PFSK-1 (cell line): ENCODE measurements around the gene GOLGA5.

ENCODE experiments used
- FOXP2 ChIP-seq: optimal IDR thresholded peaks from 2 replicates; pipeline ENCODE3; 2011; ENCODE audit warnings: borderline replicate concordance, control low read depth, inconsistent platforms; ENCODE audit not compliant: insufficient read depth; ENCODE audit errors: extremely low read length, extremely low read depth
- POLR2AphosphoS5 ChIP-seq: IDR thresholded peaks from 2 replicates; pipeline ENCODE4 v1.6.1; 2012; ENCODE audit warnings: low read depth, mild to moderate bottlenecking, control low read depth, low read length, moderate library complexity
- SIN3A ChIP-seq: IDR thresholded peaks from 2 replicates; pipeline ENCODE4 v1.6.1; 2012; ENCODE audit warnings: mild to moderate bottlenecking, low read length, moderate library complexity, borderline replicate concordance; ENCODE audit not compliant: insufficient read depth
- TAF1 ChIP-seq: IDR thresholded peaks from 2 replicates; pipeline ENCODE4 v1.6.1; 2012; ENCODE audit warnings: low read length, control low read depth, borderline replicate concordance; ENCODE audit not compliant: insufficient read depth
- TF ChIP-seq, protein P1 (sequence below), 2 experiments: IDR thresholded peaks; 2 replicates each; pipeline versions ENCODE4 v1.6.1 to v1.8.0; 2011 to 2012; ENCODE audit warnings: low read depth in 2 of 2, low read length in 2 of 2, control low read depth in 1 of 2, inconsistent platforms in 1 of 2, mild to moderate bottlenecking in 1 of 2, moderate library complexity in 1 of 2; ENCODE audit not compliant: insufficient read depth in 1 of 2

Gene GOLGA5

GRCh38 chr14:92774572-92774971 is 19.5 kb upstream of the GOLGA5 start:
- TF ChIP-seq TAF1 (no peak), FOXP2 (no peak), SIN3A (no peak), POLR2AphosphoS5 (no peak)
- TF ChIP-seq, protein P1, sequence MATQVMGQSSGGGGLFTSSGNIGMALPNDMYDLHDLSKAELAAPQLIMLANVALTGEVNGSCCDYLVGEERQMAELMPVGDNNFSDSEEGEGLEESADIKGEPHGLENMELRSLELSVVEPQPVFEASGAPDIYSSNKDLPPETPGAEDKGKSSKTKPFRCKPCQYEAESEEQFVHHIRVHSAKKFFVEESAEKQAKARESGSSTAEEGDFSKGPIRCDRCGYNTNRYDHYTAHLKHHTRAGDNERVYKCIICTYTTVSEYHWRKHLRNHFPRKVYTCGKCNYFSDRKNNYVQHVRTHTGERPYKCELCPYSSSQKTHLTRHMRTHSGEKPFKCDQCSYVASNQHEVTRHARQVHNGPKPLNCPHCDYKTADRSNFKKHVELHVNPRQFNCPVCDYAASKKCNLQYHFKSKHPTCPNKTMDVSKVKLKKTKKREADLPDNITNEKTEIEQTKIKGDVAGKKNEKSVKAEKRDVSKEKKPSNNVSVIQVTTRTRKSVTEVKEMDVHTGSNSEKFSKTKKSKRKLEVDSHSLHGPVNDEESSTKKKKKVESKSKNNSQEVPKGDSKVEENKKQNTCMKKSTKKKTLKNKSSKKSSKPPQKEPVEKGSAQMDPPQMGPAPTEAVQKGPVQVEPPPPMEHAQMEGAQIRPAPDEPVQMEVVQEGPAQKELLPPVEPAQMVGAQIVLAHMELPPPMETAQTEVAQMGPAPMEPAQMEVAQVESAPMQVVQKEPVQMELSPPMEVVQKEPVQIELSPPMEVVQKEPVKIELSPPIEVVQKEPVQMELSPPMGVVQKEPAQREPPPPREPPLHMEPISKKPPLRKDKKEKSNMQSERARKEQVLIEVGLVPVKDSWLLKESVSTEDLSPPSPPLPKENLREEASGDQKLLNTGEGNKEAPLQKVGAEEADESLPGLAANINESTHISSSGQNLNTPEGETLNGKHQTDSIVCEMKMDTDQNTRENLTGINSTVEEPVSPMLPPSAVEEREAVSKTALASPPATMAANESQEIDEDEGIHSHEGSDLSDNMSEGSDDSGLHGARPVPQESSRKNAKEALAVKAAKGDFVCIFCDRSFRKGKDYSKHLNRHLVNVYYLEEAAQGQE (IDR thresholded peaks at IDR 0.05; ENCODE audit: insufficient read depth in 1 of 2, low read depth in 2 of 2, low read length in 2 of 2), result no peak

- TF ChIP-seq, protein P1 (IDR thresholded peaks at IDR 0.05; ENCODE audit: insufficient read depth in 1 of 2, low read depth in 2 of 2, low read length in 2 of 2), result no peak
- no peak for TF ChIP-seq POLR2AphosphoS5
- TF ChIP-seq TAF1, result no peak
- TF ChIP-seq SIN3A, result no peak
- no peak for TF ChIP-seq FOXP2
Measured at GRCh38 chr14:92780444-92781232, 13.5 kb upstream of the GOLGA5 start.

GRCh38 chr14:92781350-92781749 is 12.8 kb upstream of the GOLGA5 start:
- TF ChIP-seq, protein P1 (IDR thresholded peaks at IDR 0.05; ENCODE audit: insufficient read depth in 1 of 2, low read depth in 2 of 2, low read length in 2 of 2), result no peak
- no peak for TF ChIP-seq POLR2AphosphoS5
- no peak for TF ChIP-seq SIN3A
- no peak for TF ChIP-seq FOXP2
- no peak for TF ChIP-seq TAF1

- TF ChIP-seq FOXP2 (no peak), SIN3A (no peak), POLR2AphosphoS5 (no peak), TAF1 (no peak)
- TF ChIP-seq, protein P1 (IDR thresholded peaks at IDR 0.05; ENCODE audit: insufficient read depth in 1 of 2, low read depth in 2 of 2, low read length in 2 of 2), result no peak
Measured at GRCh38 chr14:92783813-92784431, 10.2 kb upstream of the GOLGA5 start.
